ENCODE results near the gene SGCE. TPM values are rescaled to one million over a fixed set of nuclear protein-coding genes. Genes with fewer than 3 reads are reported as not detected.

SGCE gene
- total RNA-seq, 1 experiment from 2014 or later, result 33.8 TPM

DNA sequence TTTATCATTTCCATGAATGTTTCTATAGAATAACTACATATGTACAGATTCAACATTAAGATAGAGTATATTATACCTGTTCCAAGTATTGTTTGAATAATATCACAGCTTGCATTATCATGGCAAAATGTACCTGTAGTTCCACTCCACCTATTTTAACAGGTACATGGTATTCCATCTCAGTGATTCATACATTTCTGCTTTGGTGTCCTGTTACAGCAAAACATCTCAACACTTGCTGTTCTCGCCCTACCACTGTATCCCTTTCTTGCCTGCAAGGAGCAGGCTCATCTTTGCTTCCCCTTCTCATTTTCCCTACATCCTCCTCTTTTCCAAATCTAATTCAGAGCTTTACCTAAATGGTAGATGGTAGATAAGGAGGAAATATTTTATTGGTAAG lies 27.1 kb upstream of the SGCE start:
- Mint-ChIP-seq H3K36me3 (ENCODE audit: insufficient read depth, unreplicated experiment) (no peaks in the 10 kb centered on the region), H3K4me3 (ENCODE audit: low read depth, unreplicated experiment) (no peak overlapping the region), H3K9me3 (ENCODE audit: low read depth, unreplicated experiment) (no peaks in the 10 kb centered on the region), H3K27me3 (ENCODE audit: unreplicated experiment) (no peaks in the 10 kb centered on the region), H3K4me1 (ENCODE audit: low read depth, unreplicated experiment) (no peaks in the 10 kb centered on the region), H3K27ac (ENCODE audit: unreplicated experiment) (no peak overlapping the region)
- TF ChIP-seq, protein P1, sequence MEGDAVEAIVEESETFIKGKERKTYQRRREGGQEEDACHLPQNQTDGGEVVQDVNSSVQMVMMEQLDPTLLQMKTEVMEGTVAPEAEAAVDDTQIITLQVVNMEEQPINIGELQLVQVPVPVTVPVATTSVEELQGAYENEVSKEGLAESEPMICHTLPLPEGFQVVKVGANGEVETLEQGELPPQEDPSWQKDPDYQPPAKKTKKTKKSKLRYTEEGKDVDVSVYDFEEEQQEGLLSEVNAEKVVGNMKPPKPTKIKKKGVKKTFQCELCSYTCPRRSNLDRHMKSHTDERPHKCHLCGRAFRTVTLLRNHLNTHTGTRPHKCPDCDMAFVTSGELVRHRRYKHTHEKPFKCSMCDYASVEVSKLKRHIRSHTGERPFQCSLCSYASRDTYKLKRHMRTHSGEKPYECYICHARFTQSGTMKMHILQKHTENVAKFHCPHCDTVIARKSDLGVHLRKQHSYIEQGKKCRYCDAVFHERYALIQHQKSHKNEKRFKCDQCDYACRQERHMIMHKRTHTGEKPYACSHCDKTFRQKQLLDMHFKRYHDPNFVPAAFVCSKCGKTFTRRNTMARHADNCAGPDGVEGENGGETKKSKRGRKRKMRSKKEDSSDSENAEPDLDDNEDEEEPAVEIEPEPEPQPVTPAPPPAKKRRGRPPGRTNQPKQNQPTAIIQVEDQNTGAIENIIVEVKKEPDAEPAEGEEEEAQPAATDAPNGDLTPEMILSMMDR (IDR thresholded peaks at IDR 0.05; ENCODE audit: unreplicated experiment), result no peak
- DNase-seq, result no peak
- CTCF ChIA-PET, result no interaction called here
- BruUV-seq (replicated peaks), result no TSS peak
- intact Hi-C loops (cut with micrococcal nuclease; ENCODE audit: unreplicated experiment), result no loop called here

DNA sequence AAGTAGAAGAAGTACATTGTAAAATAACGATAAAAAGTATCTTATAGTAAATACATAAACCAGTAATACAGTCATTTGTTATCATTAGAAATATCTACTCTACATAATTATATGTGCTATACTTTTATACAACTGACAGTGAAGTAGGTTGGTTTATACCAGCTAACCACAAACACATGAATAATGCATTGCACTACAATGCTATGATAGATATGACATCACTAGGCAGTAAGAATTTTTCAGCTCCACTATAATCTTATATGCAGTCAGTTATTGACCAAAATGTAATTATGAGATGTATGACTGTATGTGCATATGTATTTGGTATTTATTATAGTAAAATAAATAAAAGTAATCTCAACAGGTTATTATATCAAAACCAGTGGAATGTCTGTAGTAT lies 23.4 kb upstream of the SGCE start:
- Mint-ChIP-seq H3K27ac (ENCODE audit: unreplicated experiment) (no peak overlapping the region), H3K27me3 (ENCODE audit: unreplicated experiment) (no peaks in the 10 kb centered on the region), H3K4me1 (ENCODE audit: low read depth, unreplicated experiment) (no peaks in the 10 kb centered on the region), H3K4me3 (ENCODE audit: low read depth, unreplicated experiment) (no peak overlapping the region), H3K36me3 (ENCODE audit: insufficient read depth, unreplicated experiment) (no peaks in the 10 kb centered on the region), H3K9me3 (ENCODE audit: low read depth, unreplicated experiment) (no peaks in the 10 kb centered on the region)
- no TSS peak for BruUV-seq (replicated peaks)
- CTCF ChIA-PET, result interaction anchor here (1.6 kb wide), 1 partner anchor 54 kb away, joined by 3 read pairs; no protein-coding TSS in a partner anchor
- TF ChIP-seq, protein P1 (IDR thresholded peaks at IDR 0.05; ENCODE audit: unreplicated experiment), result no peak
- intact Hi-C loops (cut with micrococcal nuclease; ENCODE audit: unreplicated experiment), result no loop called here
- DNase-seq, result no peak

DNA sequence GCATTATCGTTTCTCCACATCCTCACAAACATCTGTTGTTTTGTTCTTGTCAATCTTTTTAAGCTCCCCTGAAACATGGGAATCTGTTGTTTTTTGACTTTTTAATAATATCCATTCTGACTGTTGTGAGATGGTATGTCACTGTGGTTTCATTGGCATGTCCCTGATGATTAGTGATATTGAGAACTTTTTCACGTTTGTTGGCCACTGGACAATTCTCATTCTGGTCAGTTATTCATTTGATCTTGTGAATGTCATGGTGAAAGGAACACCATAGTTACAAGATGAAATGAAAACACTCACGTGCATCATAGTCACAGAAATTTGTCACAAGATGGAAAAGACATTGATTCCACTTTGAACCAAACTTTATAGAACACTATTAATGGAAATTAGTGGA lies 20.5 kb upstream of the SGCE start:
- Mint-ChIP-seq H3K27ac (ENCODE audit: unreplicated experiment) (no peak overlapping the region), H3K4me1 (ENCODE audit: low read depth, unreplicated experiment) (no peaks in the 10 kb centered on the region), H3K4me3 (ENCODE audit: low read depth, unreplicated experiment) (no peak overlapping the region), H3K36me3 (ENCODE audit: insufficient read depth, unreplicated experiment) (no peaks in the 10 kb centered on the region), H3K27me3 (ENCODE audit: unreplicated experiment) (no peaks in the 10 kb centered on the region), H3K9me3 (ENCODE audit: low read depth, unreplicated experiment) (no peaks in the 10 kb centered on the region)
- TF ChIP-seq, protein P1 (IDR thresholded peaks at IDR 0.05; ENCODE audit: unreplicated experiment), result no peak
- DNase-seq, result no peak
- no TSS peak for BruUV-seq (replicated peaks)
- CTCF ChIA-PET, result no interaction called here
- intact Hi-C loops (cut with micrococcal nuclease; ENCODE audit: unreplicated experiment), result no loop called here

DNA sequence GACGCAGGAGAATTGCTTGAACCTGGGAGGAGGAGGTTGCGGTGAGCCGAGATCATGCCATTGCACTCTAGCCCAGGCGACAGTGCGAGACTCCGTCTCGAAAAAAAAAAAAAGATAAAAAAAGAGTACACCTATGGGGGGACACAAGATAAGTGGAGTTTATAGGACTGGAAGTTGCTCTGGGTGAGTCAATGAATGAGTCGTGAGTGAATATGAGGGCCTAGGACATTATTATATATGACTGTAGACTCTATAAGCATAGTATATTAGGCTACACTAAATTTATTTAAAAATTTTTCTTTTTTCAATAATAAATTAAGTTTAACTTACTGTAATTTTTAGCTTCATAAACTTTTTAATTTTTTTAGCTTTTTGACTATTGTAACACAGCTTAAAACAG lies 19.4 kb upstream of the SGCE start:
- TF ChIP-seq, protein P1 (IDR thresholded peaks at IDR 0.05; ENCODE audit: unreplicated experiment), result no peak
- no peak overlapping the region for H3K27ac Mint-ChIP-seq (ENCODE audit: unreplicated experiment)
- no peaks in the 10 kb centered on the region for H3K36me3 Mint-ChIP-seq (ENCODE audit: insufficient read depth, unreplicated experiment)
- no peak for DNase-seq
- H3K4me3 Mint-ChIP-seq (ENCODE audit: low read depth, unreplicated experiment), result no peak overlapping the region
- BruUV-seq (replicated peaks), result no TSS peak
- no peaks in the 10 kb centered on the region for H3K4me1 Mint-ChIP-seq (ENCODE audit: low read depth, unreplicated experiment)
- CTCF ChIA-PET, result interaction anchor here (0.7 kb wide), 1 partner anchor 268 kb away, joined by 5 read pairs; no protein-coding TSS in a partner anchor
- no peaks in the 10 kb centered on the region for H3K9me3 Mint-ChIP-seq (ENCODE audit: low read depth, unreplicated experiment)
- intact Hi-C loops (cut with micrococcal nuclease; ENCODE audit: unreplicated experiment), result no loop called here
- no peaks in the 10 kb centered on the region for H3K27me3 Mint-ChIP-seq (ENCODE audit: unreplicated experiment)
